A549 (cell line): ENCODE measurements around the gene PATJ. TPM values are rescaled to one million over a fixed set of nuclear protein-coding genes. Genes with fewer than 3 reads are reported as not detected.

Experiments used
- ATAC-seq, 2 experiments: fragments of 200-7000 bp in 1 of 2; fragments of >200 bp in 1 of 2; cut with Nextera tagmentation in 1 of 2; cut with Tn5 transposase in 1 of 2; 3 replicates each; pipeline versions ENCODE4 v1.8.0 to v1.9.1; 2018 to 2020; ENCODE audit warnings: mild to moderate bottlenecking in 1 of 2, moderate library complexity in 1 of 2
- CTCF ChIA-PET: fragments of 300-600 bp; sonication (Branson Sonifier 250); formaldehyde crosslinking; extraction: SDS; loops from one replicate; lab custom pipeline; 2021; ENCODE audit warnings: antibody characterized with exemption, inconsistent platforms; lab: Yijun Ruan, JAX
- POLR2A ChIA-PET: fragments of 350-600 bp; formaldehyde crosslinking; extraction: SDS; loops from one replicate; lab custom pipeline; 2021; ENCODE audit warnings: antibody characterized with exemption, inconsistent platforms; lab: Yijun Ruan, JAX
- DNase-seq, 2 experiments: peaks; one replicate each; pipeline versions ENCODE4 v3.0.0 to v3.0.0-alpha.2; 2011 to 2016; ENCODE audit warnings: low read depth in 1 of 2, low spot score in 1 of 2
- FAIRE-seq: peaks from 2 replicates; lab custom pipeline; 2011; peaks lifted over from hg19 to GRCh38; lab: Jason Lieb, UNC
- H3K27ac ChIP-seq, 2 experiments: fragments of >200 bp; sonication (Bioruptor Twin); formaldehyde crosslinking; 3 replicates each; pipeline ENCODE4 v1.5.1; 2016 to 2017
- H3K4me1 ChIP-seq: fragments of >200 bp; sonication (Bioruptor Twin); formaldehyde crosslinking; 3 replicates; pipeline ENCODE4 v1.6.1; 2016
- H3K4me2 ChIP-seq: fragments of >200 bp; sonication (Bioruptor Twin); formaldehyde crosslinking; 3 replicates; pipeline ENCODE4 v1.6.1; 2016
- H3K4me3 ChIP-seq: fragments of >200 bp; sonication (Bioruptor Twin); formaldehyde crosslinking; 3 replicates; pipeline ENCODE4 v1.5.1; 2016
- H3K9me3 ChIP-seq: fragments of >200 bp; sonication (Bioruptor Twin); formaldehyde crosslinking; 3 replicates; pipeline ENCODE4 v1.6.1; 2016
- CHD2 ChIP-seq: fragments of 150-350 bp; IDR thresholded peaks from 2 replicates; pipeline ENCODE4 v1.6.1; 2014; ENCODE audit warnings: low read length; ENCODE audit not compliant: partially characterized antibody
- EHMT2 ChIP-seq: fragments of 200-600 bp; sonication (generic); IDR thresholded peaks from 2 replicates; pipeline ENCODE4 v1.6.1; 2016; ENCODE audit warnings: antibody characterized with exemption, low read depth, mild to moderate bottlenecking, moderate library complexity
- ESRRA ChIP-seq: fragments of 150-350 bp; IDR thresholded peaks from 2 replicates; pipeline ENCODE4 v1.6.1; 2014; ENCODE audit warnings: mild to moderate bottlenecking, low read length, borderline replicate concordance
- FOSL2 ChIP-seq, 2 experiments: fragments of 450-650 bp in 1 of 2; fragments of >200 bp in 1 of 2; sonication (Bioruptor Twin) in 1 of 2; formaldehyde crosslinking; IDR thresholded peaks; 2 replicates each; pipeline versions ENCODE4 v1.5.0 to v1.6.1; 2016 to 2020; ENCODE audit warnings: mild to moderate bottlenecking in 1 of 2, moderate library complexity in 1 of 2
- HOXA7 ChIP-seq: fragments of 250-450 bp; sonication (Bioruptor Pico); IDR thresholded peaks from 2 replicates; pipeline ENCODE4 v1.5.0; 2020; ENCODE audit warnings: mild to moderate bottlenecking, moderate library complexity
- HOXB13 ChIP-seq: fragments of 250-450 bp; sonication (Bioruptor Pico); IDR thresholded peaks from 2 replicates; pipeline ENCODE4 v1.5.0; 2020; ENCODE audit warnings: low read depth, mild to moderate bottlenecking, moderate library complexity
- HOXB5 ChIP-seq: fragments of 250-450 bp; sonication (Bioruptor Pico); IDR thresholded peaks from 2 replicates; pipeline ENCODE4 v1.5.0; 2020; ENCODE audit warnings: mild to moderate bottlenecking, moderate library complexity
- JUN ChIP-seq, 2 experiments: fragments of >200 bp; sonication (Bioruptor Twin); formaldehyde crosslinking; IDR thresholded peaks; 2 replicates in 1 of 2; 3 replicates in 1 of 2; pipeline ENCODE4 v1.6.1; 2016 to 2017
- KDM5A ChIP-seq: fragments of 200-600 bp; sonication (generic); IDR thresholded peaks from 2 replicates; pipeline ENCODE4 v1.6.1; 2016; ENCODE audit warnings: antibody characterized with exemption, mild to moderate bottlenecking
- MAZ ChIP-seq: fragments of 150-350 bp; IDR thresholded peaks from 2 replicates; pipeline ENCODE4 v1.6.1; 2014; ENCODE audit warnings: antibody characterized with exemption, low read depth, low read length, borderline replicate concordance
- MYC ChIP-seq: IDR thresholded peaks from 2 replicates; pipeline ENCODE4 v1.6.1; 2012; ENCODE audit warnings: mild to moderate bottlenecking, inconsistent platforms, low read length, improper control_type of control experiment, borderline replicate concordance
- NFE2L2 ChIP-seq: fragments of 150-350 bp; conservative IDR thresholded peaks from 2 replicates; pipeline ENCODE4 v1.6.1; 2014; ENCODE audit warnings: low read length
- NPAS2 ChIP-seq: fragments of 250-450 bp; sonication (Bioruptor Pico); IDR thresholded peaks from 2 replicates; pipeline ENCODE4 v1.8.0; 2022; ENCODE audit warnings: mild to moderate bottlenecking, moderate library complexity, borderline replicate concordance
- PHF8 ChIP-seq: fragments of 200-600 bp; sonication (generic); IDR thresholded peaks from 2 replicates; pipeline ENCODE4 v1.6.1; 2016; ENCODE audit warnings: low read depth, mild to moderate bottlenecking, antibody characterized with exemption, moderate library complexity, borderline replicate concordance
- POLR2A ChIP-seq: IDR thresholded peaks from 2 replicates; pipeline ENCODE4 v1.6.1; 2012; ENCODE audit warnings: mild to moderate bottlenecking, low read length
- POLR2AphosphoS2 ChIP-seq: conservative IDR thresholded peaks from 2 replicates; pipeline ENCODE4 v1.6.1; 2012; ENCODE audit warnings: low read length, improper control_type of control experiment, inconsistent platforms
- RARB ChIP-seq: fragments of 250-450 bp; sonication (Bioruptor Pico); IDR thresholded peaks from 2 replicates; pipeline ENCODE4 v1.8.0; 2021; ENCODE audit warnings: mild to moderate bottlenecking, moderate library complexity
- TFCP2L1 ChIP-seq: fragments of 250-450 bp; sonication (Bioruptor Pico); IDR thresholded peaks from 2 replicates; pipeline ENCODE4 v1.5.0; 2021; ENCODE audit warnings: mild to moderate bottlenecking
- ZFP36 ChIP-seq: fragments of 450-650 bp; IDR thresholded peaks from 2 replicates; pipeline ENCODE4 v1.6.1; 2014; ENCODE audit warnings: borderline replicate concordance; ENCODE audit not compliant: partially characterized antibody
- WGBS: methylation state at CpG from one replicate; pipeline ENCODE4 v1.1.6; 2017; ENCODE audit errors: missing lambda C conversion rate; 5-methylcytosine and 5-hydroxymethylcytosine counted together
- polyA plus RNA-seq, 4 experiments: library from polyadenylated mRNA; depleted of rRNA in 3 of 4; stranded (reverse); fragments of >200 nt; fragmentation: RNase III in 1 of 4; extraction: RNeasy Plus Mini Kit Qiagen cat#74134 plus additional on column Dnase treatment in 1 of 4; gene quantifications; 2 replicates in 3 of 4; 3 replicates in 1 of 4; pipeline ENCODE4 v1.2.3, GENCODE V29; 2011 to 2017
- TF ChIP-seq, protein P1 (sequence below): fragments of >200 bp; sonication (Bioruptor Twin); formaldehyde crosslinking; IDR thresholded peaks from 3 replicates; pipeline ENCODE4 v1.6.1; 2016
- TF ChIP-seq, protein P2 (sequence below): IDR thresholded peaks from 2 replicates; pipeline ENCODE4 v1.6.1; 2012
- TF ChIP-seq, protein P3 (sequence below): IDR thresholded peaks from 2 replicates; pipeline ENCODE4 v1.6.1; 2012; ENCODE audit warnings: low read depth, borderline replicate concordance
- TF ChIP-seq, protein P4 (sequence below): fragments of >200 bp; sonication (Bioruptor Twin); formaldehyde crosslinking; IDR thresholded peaks from 3 replicates; pipeline ENCODE4 v1.5.1; 2016
- TF ChIP-seq, protein P5 (sequence below): IDR thresholded peaks from 2 replicates; pipeline ENCODE4 v1.6.1; 2012
- TF ChIP-seq, protein P6 (sequence below): fragments of 250-450 bp; sonication (Bioruptor Pico); IDR thresholded peaks from 2 replicates; pipeline ENCODE4 v1.5.0; 2020; ENCODE audit warnings: low read depth, mild to moderate bottlenecking, moderate library complexity

Gene PATJ
- polyA plus RNA-seq, 2 of the 4 experiments (the other 2 are of a cell fraction): 6.0 to 14.7 TPM

DNA sequence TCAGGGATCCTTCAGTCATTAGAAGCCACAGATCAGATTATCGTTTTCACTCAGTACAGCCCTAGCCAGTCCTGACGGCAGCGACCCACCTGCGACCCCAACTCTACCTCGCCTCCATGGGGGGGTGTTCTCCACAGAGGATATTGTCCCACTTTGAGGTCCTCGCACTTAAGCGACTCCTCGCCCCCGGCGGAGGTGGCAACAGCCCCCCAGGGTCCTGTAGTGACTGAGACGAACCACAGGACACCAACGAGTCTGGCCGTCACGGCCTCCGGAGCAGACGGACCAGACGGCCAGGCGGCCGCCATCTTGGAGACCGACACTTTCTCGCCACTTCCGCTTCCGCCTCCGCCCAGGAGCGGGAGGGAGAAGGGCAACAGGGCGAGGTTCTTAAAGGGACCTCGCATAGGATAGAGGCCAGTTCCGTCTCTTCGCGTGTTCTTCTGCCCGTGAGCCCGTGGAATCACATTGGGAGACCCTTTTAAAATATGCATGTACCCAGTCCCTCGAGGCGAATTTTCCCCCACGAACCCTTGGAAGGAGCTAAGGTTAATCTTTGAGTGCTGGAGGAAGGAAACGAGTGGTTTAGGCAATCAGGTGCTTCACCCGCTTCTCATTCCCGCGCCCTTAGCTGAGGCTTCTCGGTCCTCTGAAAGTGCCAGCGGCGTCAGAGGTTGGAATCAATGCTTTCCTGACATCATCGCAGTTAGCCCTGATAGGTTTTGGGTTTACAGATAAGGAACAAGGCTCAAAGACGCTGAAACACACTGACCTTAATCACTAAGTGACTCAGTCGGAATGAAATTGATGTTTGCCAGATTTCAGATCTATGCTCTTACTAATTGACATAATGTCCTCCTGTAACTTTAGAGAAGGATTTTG lies 17.2 kb upstream of the PATJ start, which contains the start of gene TM2D1:
Gene TM2D1, minus strand, starts transcription at position 329 of the 882 bp plus-strand sequence. Its CDS starts 21 bp downstream, at position 308.
- peak within 1 kb of the TSS; percentile 92 for H3K4me2 ChIP-seq
- H3K4me3 ChIP-seq: peak within 1 kb of the TSS; percentile 95
- peak within 1 kb of the TSS; percentile 90 to 91 for H3K27ac ChIP-seq
- WGBS: 1% methylated on average over 22 of the region's 45 CpGs
- H3K4me1 ChIP-seq: peaks cover 13% of the 10 kb centered on the region; the same call in 1 of the 3 replicates
- DNase-seq (peak; percentile 82 to 89), FAIRE-seq (no peak), ATAC-seq (peak; percentile 100)
- POLR2A ChIA-PET: no interaction called here
- CTCF ChIA-PET: no interaction called here
- H3K9me3 ChIP-seq: no peaks in the 10 kb centered on the region
- TF ChIP-seq PHF8 (peak; percentile 99), NFE2L2 (no peak), NPAS2 (CRISPR knock-in tag) (no peak), EHMT2 (no peak), MAZ (no peak), HOXA7 (CRISPR knock-in tag) (no peak), ZFP36 (no peak), TFCP2L1 (CRISPR knock-in tag) (no peak), HOXB5 (CRISPR knock-in tag) (no peak), HOXB13 (CRISPR knock-in tag) (no peak), CHD2 (peak; percentile 3), POLR2AphosphoS2 (no peak), MYC (no peak), JUN (IDR thresholded peaks at IDR 0.05) (peak in 1 of 2 experiments; percentile 78; a peak in 1 of 5 replicates), ESRRA (no peak), POLR2A (peak; percentile 96), RARB (CRISPR knock-in tag) (no peak), FOSL2 (IDR thresholded peaks at IDR 0.05) (no peak), FOSL2 (CRISPR knock-in tag; IDR thresholded peaks at IDR 0.05) (no peak), KDM5A (peak; percentile 83)
- TF ChIP-seq, protein P1, sequence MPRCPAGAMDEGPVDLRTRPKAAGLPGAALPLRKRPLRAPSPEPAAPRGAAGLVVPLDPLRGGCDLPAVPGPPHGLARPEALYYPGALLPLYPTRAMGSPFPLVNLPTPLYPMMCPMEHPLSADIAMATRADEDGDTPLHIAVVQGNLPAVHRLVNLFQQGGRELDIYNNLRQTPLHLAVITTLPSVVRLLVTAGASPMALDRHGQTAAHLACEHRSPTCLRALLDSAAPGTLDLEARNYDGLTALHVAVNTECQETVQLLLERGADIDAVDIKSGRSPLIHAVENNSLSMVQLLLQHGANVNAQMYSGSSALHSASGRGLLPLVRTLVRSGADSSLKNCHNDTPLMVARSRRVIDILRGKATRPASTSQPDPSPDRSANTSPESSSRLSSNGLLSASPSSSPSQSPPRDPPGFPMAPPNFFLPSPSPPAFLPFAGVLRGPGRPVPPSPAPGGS: peak; percentile 70; the same call in 1 of the 3 replicates
- TF ChIP-seq, protein P2, sequence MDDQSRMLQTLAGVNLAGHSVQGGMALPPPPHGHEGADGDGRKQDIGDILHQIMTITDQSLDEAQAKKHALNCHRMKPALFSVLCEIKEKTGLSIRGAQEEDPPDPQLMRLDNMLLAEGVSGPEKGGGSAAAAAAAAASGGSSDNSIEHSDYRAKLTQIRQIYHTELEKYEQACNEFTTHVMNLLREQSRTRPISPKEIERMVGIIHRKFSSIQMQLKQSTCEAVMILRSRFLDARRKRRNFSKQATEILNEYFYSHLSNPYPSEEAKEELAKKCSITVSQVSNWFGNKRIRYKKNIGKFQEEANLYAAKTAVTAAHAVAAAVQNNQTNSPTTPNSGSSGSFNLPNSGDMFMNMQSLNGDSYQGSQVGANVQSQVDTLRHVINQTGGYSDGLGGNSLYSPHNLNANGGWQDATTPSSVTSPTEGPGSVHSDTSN: no peak
- TF ChIP-seq, protein P3, sequence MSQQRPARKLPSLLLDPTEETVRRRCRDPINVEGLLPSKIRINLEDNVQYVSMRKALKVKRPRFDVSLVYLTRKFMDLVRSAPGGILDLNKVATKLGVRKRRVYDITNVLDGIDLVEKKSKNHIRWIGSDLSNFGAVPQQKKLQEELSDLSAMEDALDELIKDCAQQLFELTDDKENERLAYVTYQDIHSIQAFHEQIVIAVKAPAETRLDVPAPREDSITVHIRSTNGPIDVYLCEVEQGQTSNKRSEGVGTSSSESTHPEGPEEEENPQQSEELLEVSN: peak; percentile 74; the same call in 1 of the 2 replicates
- TF ChIP-seq, protein P4, sequence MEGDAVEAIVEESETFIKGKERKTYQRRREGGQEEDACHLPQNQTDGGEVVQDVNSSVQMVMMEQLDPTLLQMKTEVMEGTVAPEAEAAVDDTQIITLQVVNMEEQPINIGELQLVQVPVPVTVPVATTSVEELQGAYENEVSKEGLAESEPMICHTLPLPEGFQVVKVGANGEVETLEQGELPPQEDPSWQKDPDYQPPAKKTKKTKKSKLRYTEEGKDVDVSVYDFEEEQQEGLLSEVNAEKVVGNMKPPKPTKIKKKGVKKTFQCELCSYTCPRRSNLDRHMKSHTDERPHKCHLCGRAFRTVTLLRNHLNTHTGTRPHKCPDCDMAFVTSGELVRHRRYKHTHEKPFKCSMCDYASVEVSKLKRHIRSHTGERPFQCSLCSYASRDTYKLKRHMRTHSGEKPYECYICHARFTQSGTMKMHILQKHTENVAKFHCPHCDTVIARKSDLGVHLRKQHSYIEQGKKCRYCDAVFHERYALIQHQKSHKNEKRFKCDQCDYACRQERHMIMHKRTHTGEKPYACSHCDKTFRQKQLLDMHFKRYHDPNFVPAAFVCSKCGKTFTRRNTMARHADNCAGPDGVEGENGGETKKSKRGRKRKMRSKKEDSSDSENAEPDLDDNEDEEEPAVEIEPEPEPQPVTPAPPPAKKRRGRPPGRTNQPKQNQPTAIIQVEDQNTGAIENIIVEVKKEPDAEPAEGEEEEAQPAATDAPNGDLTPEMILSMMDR: no peak
- TF ChIP-seq, protein P5, sequence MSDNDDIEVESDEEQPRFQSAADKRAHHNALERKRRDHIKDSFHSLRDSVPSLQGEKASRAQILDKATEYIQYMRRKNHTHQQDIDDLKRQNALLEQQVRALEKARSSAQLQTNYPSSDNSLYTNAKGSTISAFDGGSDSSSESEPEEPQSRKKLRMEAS: peak; percentile 86
- TF ChIP-seq, protein P6, sequence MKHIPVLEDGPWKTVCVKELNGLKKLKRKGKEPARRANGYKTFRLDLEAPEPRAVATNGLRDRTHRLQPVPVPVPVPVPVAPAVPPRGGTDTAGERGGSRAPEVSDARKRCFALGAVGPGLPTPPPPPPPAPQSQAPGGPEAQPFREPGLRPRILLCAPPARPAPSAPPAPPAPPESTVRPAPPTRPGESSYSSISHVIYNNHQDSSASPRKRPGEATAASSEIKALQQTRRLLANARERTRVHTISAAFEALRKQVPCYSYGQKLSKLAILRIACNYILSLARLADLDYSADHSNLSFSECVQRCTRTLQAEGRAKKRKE (CRISPR knock-in tag): no peak
